Mammary epithelial cell (primary cell): Measurements from ENCODE around the gene RNF145.

Experiments used
- CTCF ChIP-seq, 2 donors: IDR thresholded peaks in 1 of 2; conservative IDR thresholded peaks in 1 of 2; 2 replicates each; pipeline ENCODE4 v1.5.1; 2011 to 2012; ENCODE audit warnings: inconsistent platforms in 2 of 2, low read length in 2 of 2, mild to moderate bottlenecking in 2 of 2, control low read depth in 1 of 2, low read depth in 1 of 2; ENCODE audit not compliant: insufficient read depth in 1 of 2; ENCODE audit errors: extremely low read depth in 1 of 2
- EZH2 ChIP-seq: IDR thresholded peaks from 2 replicates; pipeline ENCODE4 v1.6.1; 2012; ENCODE audit warnings: low read length, inconsistent platforms, borderline replicate concordance

- no peak for TF ChIP-seq CTCF (conservative IDR thresholded peaks at IDR 0.05 in 1 of 2, IDR thresholded peaks at IDR 0.05 in 1 of 2; ENCODE audit: extremely low read depth in 1 of 2, insufficient read depth in 1 of 2, low read depth in 1 of 2, low read length in 2 of 2)
- no peak for TF ChIP-seq EZH2
Observed at GRCh38 chr5:159206368-159206767, 3.0 kb downstream of the RNF145 start.
